ENCODE data around the gene TBRG1. TPM values are rescaled to one million over a fixed set of nuclear protein-coding genes. Genes with fewer than 3 reads are reported as not detected.

TBRG1 gene
- total RNA-seq, 1 experiment from 2014 or later = 22.3 TPM

DNA sequence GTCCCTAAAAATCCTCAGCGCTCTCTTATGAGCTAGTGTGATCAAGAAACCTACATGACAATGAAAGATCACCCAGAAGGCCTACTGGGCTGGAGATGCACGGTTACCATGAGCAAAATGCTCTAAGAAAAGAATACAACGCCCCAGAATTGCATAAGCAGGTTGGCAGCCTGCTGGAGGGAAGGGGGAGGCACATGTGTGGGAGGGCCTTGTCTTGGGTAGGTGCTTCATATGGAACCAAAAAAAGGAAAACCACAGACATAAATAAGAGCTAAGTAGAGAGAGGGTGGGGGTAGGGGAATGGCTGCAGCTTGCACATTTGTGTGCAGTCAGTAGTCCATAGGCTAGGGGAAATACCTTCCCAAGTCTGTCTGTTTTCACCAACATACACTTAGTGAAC lies 48.1 kb downstream of the TBRG1 start:
- ChIA-PET POLR2A (ENCODE audit: unreplicated experiment) (no interaction called here), CTCF (interaction anchor here (1.4 kb wide), 2 partner anchors 123 to 166 kb away, joined by 3 to 7 read pairs; no protein-coding TSS in a partner anchor)
- Histone ChIP-seq H2AFZ (no peak overlapping the region), H3K9me2 (ENCODE audit: insufficient read depth) (no peaks in the 10 kb centered on the region), H3K4me1 (replicated peaks; ENCODE audit: insufficient read depth) (peaks cover 18% of the 10 kb centered on the region), H3K4me2 (no peak overlapping the region), H3F3A (ENCODE audit: insufficient read depth, low read depth) (no peaks in the 10 kb centered on the region), H4K20me1 (ENCODE audit: insufficient read depth) (no peaks in the 10 kb centered on the region), H3K36me3 (ENCODE audit: low read depth) (no peaks in the 10 kb centered on the region), H3K79me2 (ENCODE audit: low read depth) (peaks cover 12% of the 10 kb centered on the region), H3K27ac (no peak overlapping the region), H3K4me3 (no peak overlapping the region), H3K27me3 (ENCODE audit: insufficient read depth, low read depth) (no peaks in the 10 kb centered on the region), H3K9me3 (ENCODE audit: insufficient read depth, low read depth) (no peaks in the 10 kb centered on the region)
- intact Hi-C loops (cut with micrococcal nuclease; ENCODE audit: unreplicated experiment) = loop anchor here (5.0 kb wide), 1 partner anchor 282 kb away; the partner anchor contains the start of gene CCDC15
- TF ChIP-seq, protein P1, sequence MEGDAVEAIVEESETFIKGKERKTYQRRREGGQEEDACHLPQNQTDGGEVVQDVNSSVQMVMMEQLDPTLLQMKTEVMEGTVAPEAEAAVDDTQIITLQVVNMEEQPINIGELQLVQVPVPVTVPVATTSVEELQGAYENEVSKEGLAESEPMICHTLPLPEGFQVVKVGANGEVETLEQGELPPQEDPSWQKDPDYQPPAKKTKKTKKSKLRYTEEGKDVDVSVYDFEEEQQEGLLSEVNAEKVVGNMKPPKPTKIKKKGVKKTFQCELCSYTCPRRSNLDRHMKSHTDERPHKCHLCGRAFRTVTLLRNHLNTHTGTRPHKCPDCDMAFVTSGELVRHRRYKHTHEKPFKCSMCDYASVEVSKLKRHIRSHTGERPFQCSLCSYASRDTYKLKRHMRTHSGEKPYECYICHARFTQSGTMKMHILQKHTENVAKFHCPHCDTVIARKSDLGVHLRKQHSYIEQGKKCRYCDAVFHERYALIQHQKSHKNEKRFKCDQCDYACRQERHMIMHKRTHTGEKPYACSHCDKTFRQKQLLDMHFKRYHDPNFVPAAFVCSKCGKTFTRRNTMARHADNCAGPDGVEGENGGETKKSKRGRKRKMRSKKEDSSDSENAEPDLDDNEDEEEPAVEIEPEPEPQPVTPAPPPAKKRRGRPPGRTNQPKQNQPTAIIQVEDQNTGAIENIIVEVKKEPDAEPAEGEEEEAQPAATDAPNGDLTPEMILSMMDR (conservative IDR thresholded peaks at IDR 0.05) = no peak
- TF ChIP-seq EZH2 (IDR thresholded peaks at IDR 0.05; ENCODE audit: low read depth) = no peak
- BruUV-seq (replicated peaks) = no TSS peak
- no peak for DNase-seq

DNA sequence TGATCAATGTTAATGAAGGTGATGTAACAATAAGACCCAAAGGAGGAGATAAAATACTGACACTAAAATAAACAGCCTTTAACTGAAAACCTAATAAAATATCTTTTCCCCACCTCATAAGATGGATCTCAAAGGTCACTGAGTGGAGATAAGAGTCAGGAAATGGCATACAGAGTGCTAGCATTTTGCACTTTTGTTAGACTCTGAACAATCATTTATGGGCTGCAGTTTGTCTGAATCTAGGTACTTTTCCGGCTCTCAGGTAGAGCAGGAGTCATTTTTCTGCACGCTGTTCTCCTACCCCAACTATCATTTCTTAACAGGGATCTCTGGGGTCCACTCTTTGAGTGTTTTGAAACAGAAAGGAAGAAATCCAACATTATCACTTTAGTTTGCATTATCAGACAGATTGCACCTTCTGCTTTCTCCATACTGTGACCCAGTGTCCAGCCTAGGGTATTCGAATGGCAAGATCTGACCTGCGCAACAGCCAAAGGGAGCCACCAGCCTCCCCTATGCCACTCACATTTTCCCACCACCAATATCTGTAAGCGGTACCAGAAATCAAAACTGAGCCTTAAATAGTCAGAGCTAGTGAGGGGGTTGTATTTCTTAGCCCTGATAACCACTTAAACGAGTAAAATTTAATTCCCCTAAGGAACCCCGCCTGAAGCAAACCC lies 50.0 kb downstream of the TBRG1 start:
- peak in 1 of 2 experiments; percentile 0 for DNase-seq
- peaks cover 18% of the 10 kb centered on the region for H3K4me1 ChIP-seq (replicated peaks; ENCODE audit: insufficient read depth)
- no peaks in the 10 kb centered on the region for H4K20me1 ChIP-seq (ENCODE audit: insufficient read depth)
- ChIA-PET POLR2A (ENCODE audit: unreplicated experiment) (interaction anchor here (0.6 kb wide), 1 partner anchor 98 kb away, joined by 8 read pairs; no protein-coding TSS in a partner anchor), CTCF (interaction anchor here (0.6 kb wide), 1 partner anchor 90 kb away, joined by 3 read pairs; the partner anchor contains the start of gene ESAM)
- peak overlapping the region; percentile 90 for H2AFZ ChIP-seq
- no peaks in the 10 kb centered on the region for H3K27me3 ChIP-seq (ENCODE audit: insufficient read depth, low read depth)
- H3K27ac ChIP-seq = no peak overlapping the region
- H3K9me3 ChIP-seq (ENCODE audit: insufficient read depth, low read depth) = no peaks in the 10 kb centered on the region
- no TSS peak for BruUV-seq (replicated peaks)
- no peaks in the 10 kb centered on the region for H3K9me2 ChIP-seq (ENCODE audit: insufficient read depth)
- H3K36me3 ChIP-seq (ENCODE audit: low read depth) = no peaks in the 10 kb centered on the region
- peak overlapping the region; percentile 83 for H3K4me3 ChIP-seq
- TF ChIP-seq EZH2 (IDR thresholded peaks at IDR 0.05; ENCODE audit: low read depth) = no peak
- TF ChIP-seq, protein P1 (conservative IDR thresholded peaks at IDR 0.05) = no peak
- H3F3A ChIP-seq (ENCODE audit: insufficient read depth, low read depth) = no peaks in the 10 kb centered on the region
- intact Hi-C loops (cut with micrococcal nuclease; ENCODE audit: unreplicated experiment) = loop anchor here (1.0 to 5.0 kb wide), 4 partner anchors 91 to 280 kb away; partner anchors contain the start of gene CCDC15
- peak overlapping the region; percentile 85 for H3K4me2 ChIP-seq
- H3K79me2 ChIP-seq (ENCODE audit: low read depth) = peaks cover 12% of the 10 kb centered on the region

DNA sequence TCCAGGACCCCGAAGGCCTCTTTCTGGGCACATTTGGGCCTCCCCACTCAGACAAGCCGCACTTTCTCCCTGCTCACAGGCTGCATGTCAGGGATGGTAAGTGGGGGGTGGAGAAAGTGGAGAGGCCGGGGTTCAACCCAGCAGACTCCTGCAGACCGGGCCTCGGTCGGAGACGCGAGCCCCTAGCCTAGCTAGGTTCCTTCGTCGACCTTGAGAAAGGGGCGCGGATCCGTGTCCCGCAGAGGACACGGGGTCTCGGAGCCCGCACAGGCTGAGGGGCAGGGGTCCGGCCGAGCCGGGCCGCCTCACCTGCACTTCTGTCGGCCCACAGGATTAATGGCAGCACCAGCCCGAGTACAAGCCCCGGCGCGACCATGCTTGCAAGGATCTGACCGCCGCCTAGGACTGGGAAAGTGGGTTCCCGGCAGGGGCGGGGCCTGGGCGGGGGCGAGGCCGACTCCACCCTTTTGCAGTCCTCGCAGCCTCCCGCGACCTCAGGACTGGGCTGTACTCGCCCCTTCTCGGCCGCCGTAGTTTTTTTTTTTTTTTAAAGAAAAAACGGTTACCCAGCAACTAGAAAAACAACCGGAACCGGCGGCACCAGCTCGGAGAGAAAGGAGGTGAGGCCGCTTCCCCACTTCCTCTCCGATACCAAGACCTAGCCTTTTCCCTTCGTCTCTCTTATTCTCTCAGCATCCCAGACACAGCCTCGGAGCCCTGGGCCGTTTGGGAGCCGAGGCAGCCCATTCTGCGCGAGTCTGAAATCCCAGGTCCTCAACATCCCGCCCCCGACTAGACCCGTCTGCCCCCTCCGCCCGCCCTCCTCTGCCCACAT lies 50.9 kb downstream of the TBRG1 start, which contains the start of the genes SIAE and SPA17:
Gene SIAE (minus strand): TSS at position 407 of the 835 bp plus-strand sequence. CDS start 31 bp downstream, at position 376.
Gene SPA17 (plus strand): TSS at position 572 of the 835 bp plus-strand sequence. CDS start 1,361 bp downstream, outside the sequence.
- Histone ChIP-seq H4K20me1 (ENCODE audit: insufficient read depth) (no peaks in the 10 kb centered on the region), H3K27me3 (ENCODE audit: insufficient read depth, low read depth) (no peaks in the 10 kb centered on the region), H3F3A (ENCODE audit: insufficient read depth, low read depth) (no peaks in the 10 kb centered on the region), H3K4me1 (replicated peaks; ENCODE audit: insufficient read depth) (peaks cover 18% of the 10 kb centered on the region), H3K4me2 (peak within 1 kb of the TSS; percentile 85), H3K27ac (peak within 1 kb of the TSS; percentile 50), H3K9me3 (ENCODE audit: insufficient read depth, low read depth) (no peaks in the 10 kb centered on the region), H2AFZ (peak within 1 kb of the TSS; percentile 93), H3K36me3 (ENCODE audit: low read depth) (no peaks in the 10 kb centered on the region), H3K9me2 (ENCODE audit: insufficient read depth) (no peaks in the 10 kb centered on the region), H3K79me2 (ENCODE audit: low read depth) (peaks cover 12% of the 10 kb centered on the region), H3K4me3 (peak within 1 kb of the TSS; percentile 83)
- ChIA-PET POLR2A (ENCODE audit: unreplicated experiment) (interaction anchor here (0.6 to 0.9 kb wide), 10 partner anchors 35 to 1823 kb away, joined by 3 to 15 read pairs (median 7); partner anchors contain the start of gene TBRG1), CTCF (interaction anchor here (0.5 to 1.3 kb wide), 5 partner anchors 89 to 406 kb away, joined by 3 to 10 read pairs (median 4); partner anchors contain the start of gene ESAM)
- TSS peak; percentile 76 for BruUV-seq (replicated peaks)
- intact Hi-C loops (cut with micrococcal nuclease; ENCODE audit: unreplicated experiment) = loop anchor here (1.0 to 5.0 kb wide), 4 partner anchors 90 to 279 kb away; partner anchors contain the start of gene CCDC15
- DNase-seq = peak; percentile 91 to 93
- no peak for TF ChIP-seq EZH2 (IDR thresholded peaks at IDR 0.05; ENCODE audit: low read depth)
- TF ChIP-seq, protein P1 (conservative IDR thresholded peaks at IDR 0.05) = no peak

Measured in PC-9 (cell line).